ENCODE measurements around the gene KLHL13. TPM values are rescaled to one million over a fixed set of nuclear protein-coding genes. Genes with fewer than 3 reads are reported as not detected.
"Not testable (repeated sequence)": the region's sequence is repeated elsewhere in the genome, so short reads cannot be mapped to it uniquely, and the experiment has no call there.

Gene KLHL13
- total and polyA plus RNA-seq, 2 donors from 2014 or later = 13.8 to 55.4 TPM

DNA sequence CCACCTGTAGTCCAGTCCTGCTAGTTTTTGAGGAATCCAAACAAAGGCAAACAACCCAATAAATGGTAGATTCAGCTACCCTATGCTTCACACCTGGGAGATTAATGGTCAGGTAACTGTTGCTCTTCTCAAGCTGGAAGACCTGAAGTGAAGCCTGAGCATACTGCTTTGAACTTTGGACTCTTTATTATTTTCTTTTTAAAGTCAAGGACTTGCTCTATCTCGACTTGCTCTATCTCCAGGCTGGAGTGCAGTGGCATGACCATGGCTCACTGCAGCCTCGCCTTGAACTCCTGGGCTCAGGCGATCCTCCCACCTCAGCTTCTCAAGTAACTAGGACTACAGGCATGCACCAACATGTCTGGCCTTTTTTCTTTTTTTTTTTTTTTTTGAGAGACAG is 14.7 kb upstream of the KLHL13 start:
- Histone ChIP-seq H3K36me3 (ENCODE audit: control insufficient read depth in 2 of 3, insufficient read depth in 3 of 3, low read length in 3 of 3) (no peaks in the 10 kb centered on the region), H3K4me1 (ENCODE audit: control insufficient read depth in 2 of 3, insufficient read depth in 2 of 3, low read depth in 1 of 3, low read length in 3 of 3) (no peaks in the 10 kb centered on the region), H3K9ac (ENCODE audit: low read length in 3 of 3) (no peak overlapping the region), H3K27me3 (ENCODE audit: control insufficient read depth, insufficient read depth, low read length) (no peaks in the 10 kb centered on the region), H3K4me3 (ENCODE audit: low read length in 3 of 3) (no peak overlapping the region), H3K9me3 (ENCODE audit: control insufficient read depth in 2 of 3, insufficient read depth in 1 of 3, low read length in 3 of 3) (no peaks in the 10 kb centered on the region), H3K27ac (ENCODE audit: low read depth in 2 of 2, low read length in 2 of 2) (no peak overlapping the region)
- DNase-seq (no peak), FAIRE-seq (no peak)
- TF ChIP-seq, protein P1, sequence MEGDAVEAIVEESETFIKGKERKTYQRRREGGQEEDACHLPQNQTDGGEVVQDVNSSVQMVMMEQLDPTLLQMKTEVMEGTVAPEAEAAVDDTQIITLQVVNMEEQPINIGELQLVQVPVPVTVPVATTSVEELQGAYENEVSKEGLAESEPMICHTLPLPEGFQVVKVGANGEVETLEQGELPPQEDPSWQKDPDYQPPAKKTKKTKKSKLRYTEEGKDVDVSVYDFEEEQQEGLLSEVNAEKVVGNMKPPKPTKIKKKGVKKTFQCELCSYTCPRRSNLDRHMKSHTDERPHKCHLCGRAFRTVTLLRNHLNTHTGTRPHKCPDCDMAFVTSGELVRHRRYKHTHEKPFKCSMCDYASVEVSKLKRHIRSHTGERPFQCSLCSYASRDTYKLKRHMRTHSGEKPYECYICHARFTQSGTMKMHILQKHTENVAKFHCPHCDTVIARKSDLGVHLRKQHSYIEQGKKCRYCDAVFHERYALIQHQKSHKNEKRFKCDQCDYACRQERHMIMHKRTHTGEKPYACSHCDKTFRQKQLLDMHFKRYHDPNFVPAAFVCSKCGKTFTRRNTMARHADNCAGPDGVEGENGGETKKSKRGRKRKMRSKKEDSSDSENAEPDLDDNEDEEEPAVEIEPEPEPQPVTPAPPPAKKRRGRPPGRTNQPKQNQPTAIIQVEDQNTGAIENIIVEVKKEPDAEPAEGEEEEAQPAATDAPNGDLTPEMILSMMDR (IDR thresholded peaks at IDR 0.05; ENCODE audit: borderline replicate concordance, extremely low read depth, insufficient read depth) = no peak
- intact Hi-C loops (cut with DNase I) = no loop called here

DNA sequence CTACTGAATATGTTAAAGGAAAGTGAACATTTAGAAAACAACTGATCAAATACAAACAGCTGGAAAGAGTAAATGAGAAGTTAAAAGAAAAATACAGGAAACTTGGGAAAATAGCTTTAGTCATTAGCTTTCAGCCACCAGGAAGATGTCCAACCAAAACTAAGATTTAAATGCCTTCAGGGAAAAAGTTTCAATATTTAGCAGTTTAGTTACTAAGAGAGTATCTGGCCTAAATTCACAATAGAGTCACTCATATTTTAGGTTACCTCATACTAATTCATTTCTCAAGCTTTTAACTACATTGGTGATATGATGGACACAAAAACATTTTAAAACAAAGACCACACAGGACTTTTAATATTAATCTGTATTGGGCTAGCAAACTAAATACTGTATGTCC is 13.1 kb upstream of the KLHL13 start:
- Histone ChIP-seq H3K4me3 (ENCODE audit: low read length in 3 of 3) (no peak overlapping the region), H3K9ac (ENCODE audit: low read length in 3 of 3) (no peak overlapping the region), H3K27me3 (ENCODE audit: control insufficient read depth, insufficient read depth, low read length) (no peaks in the 10 kb centered on the region), H3K4me1 (ENCODE audit: control insufficient read depth in 2 of 3, insufficient read depth in 2 of 3, low read depth in 1 of 3, low read length in 3 of 3) (no peaks in the 10 kb centered on the region), H3K9me3 (ENCODE audit: control insufficient read depth in 2 of 3, insufficient read depth in 1 of 3, low read length in 3 of 3) (no peaks in the 10 kb centered on the region), H3K36me3 (ENCODE audit: control insufficient read depth in 2 of 3, insufficient read depth in 3 of 3, low read length in 3 of 3) (no peaks in the 10 kb centered on the region), H3K27ac (ENCODE audit: low read depth in 2 of 2, low read length in 2 of 2) (no peak overlapping the region)
- DNase-seq (no peak), FAIRE-seq (no peak)
- intact Hi-C loops (cut with DNase I) = no loop called here
- TF ChIP-seq, protein P1 (IDR thresholded peaks at IDR 0.05; ENCODE audit: borderline replicate concordance, extremely low read depth, insufficient read depth) = no peak

DNA sequence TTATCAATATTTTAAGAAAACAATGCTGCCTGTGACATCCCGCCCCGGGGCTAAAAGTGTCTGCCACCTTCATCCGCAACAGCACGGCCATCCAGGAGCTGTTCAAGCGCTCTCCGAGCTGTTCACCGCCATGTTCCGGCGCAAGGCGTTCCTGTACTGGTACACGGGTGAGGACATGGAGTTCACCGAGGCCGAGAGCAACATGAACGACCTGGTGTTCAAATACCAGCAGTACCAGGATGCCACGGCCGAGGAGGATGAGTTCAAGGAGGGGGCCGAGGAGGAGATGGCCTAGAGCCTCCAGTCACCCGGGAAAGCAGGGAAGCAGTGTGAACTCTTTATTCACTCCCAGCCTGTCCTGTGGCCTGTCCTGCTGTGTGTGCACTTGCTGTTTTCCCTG is 12.1 kb upstream of the KLHL13 start:
- Histone ChIP-seq H3K36me3 (ENCODE audit: control insufficient read depth in 2 of 3, insufficient read depth in 3 of 3, low read length in 3 of 3) (no peaks in the 10 kb centered on the region), H3K27ac (ENCODE audit: low read depth in 2 of 2, low read length in 2 of 2) (no peak overlapping the region), H3K4me1 (ENCODE audit: control insufficient read depth in 2 of 3, insufficient read depth in 2 of 3, low read depth in 1 of 3, low read length in 3 of 3) (no peaks in the 10 kb centered on the region), H3K9me3 (ENCODE audit: control insufficient read depth in 2 of 3, insufficient read depth in 1 of 3, low read length in 3 of 3) (no peaks in the 10 kb centered on the region), H3K27me3 (ENCODE audit: control insufficient read depth, insufficient read depth, low read length) (no peaks in the 10 kb centered on the region), H3K9ac (ENCODE audit: low read length in 3 of 3) (no peak overlapping the region), H3K4me3 (ENCODE audit: low read length in 3 of 3) (no peak overlapping the region)
- FAIRE-seq (no peak), DNase-seq (no peak)
- intact Hi-C loops (cut with DNase I) = no loop called here
- TF ChIP-seq, protein P1 (IDR thresholded peaks at IDR 0.05; ENCODE audit: borderline replicate concordance, extremely low read depth, insufficient read depth) = no peak

DNA sequence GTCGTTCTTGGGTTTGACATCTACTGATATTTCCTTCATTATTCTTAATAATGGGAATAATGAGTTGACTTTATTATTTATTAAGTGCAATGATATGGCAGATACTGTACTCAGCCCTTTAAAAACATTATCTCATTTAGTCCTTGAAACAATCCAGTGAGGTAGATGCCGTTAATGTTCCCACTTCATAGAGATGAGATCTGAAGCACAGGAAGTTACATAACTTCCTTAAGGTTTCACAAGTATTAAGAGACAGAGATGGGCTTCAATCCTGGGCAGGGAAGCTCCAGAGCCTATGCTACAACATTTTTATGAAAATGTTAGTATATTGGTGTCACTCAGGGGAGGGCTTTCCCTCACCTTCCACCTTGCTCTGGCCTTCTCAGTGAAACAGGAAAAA is 9.7 kb upstream of the KLHL13 start:
- Histone ChIP-seq H3K36me3 (ENCODE audit: control insufficient read depth in 2 of 3, insufficient read depth in 3 of 3, low read length in 3 of 3) (no peaks in the 10 kb centered on the region), H3K4me1 (ENCODE audit: control insufficient read depth in 2 of 3, insufficient read depth in 2 of 3, low read depth in 1 of 3, low read length in 3 of 3) (no peaks in the 10 kb centered on the region), H3K27ac (ENCODE audit: low read depth in 2 of 2, low read length in 2 of 2) (no peak overlapping the region), H3K27me3 (ENCODE audit: control insufficient read depth, insufficient read depth, low read length) (no peaks in the 10 kb centered on the region), H3K9ac (ENCODE audit: low read length in 3 of 3) (no peak overlapping the region), H3K4me3 (ENCODE audit: low read length in 3 of 3) (no peak overlapping the region), H3K9me3 (ENCODE audit: control insufficient read depth in 2 of 3, insufficient read depth in 1 of 3, low read length in 3 of 3) (no peaks in the 10 kb centered on the region)
- no peak for DNase-seq
- intact Hi-C loops (cut with DNase I) = no loop called here
- TF ChIP-seq, protein P1 (IDR thresholded peaks at IDR 0.05; ENCODE audit: borderline replicate concordance, extremely low read depth, insufficient read depth) = no peak
- FAIRE-seq = no peak

DNA sequence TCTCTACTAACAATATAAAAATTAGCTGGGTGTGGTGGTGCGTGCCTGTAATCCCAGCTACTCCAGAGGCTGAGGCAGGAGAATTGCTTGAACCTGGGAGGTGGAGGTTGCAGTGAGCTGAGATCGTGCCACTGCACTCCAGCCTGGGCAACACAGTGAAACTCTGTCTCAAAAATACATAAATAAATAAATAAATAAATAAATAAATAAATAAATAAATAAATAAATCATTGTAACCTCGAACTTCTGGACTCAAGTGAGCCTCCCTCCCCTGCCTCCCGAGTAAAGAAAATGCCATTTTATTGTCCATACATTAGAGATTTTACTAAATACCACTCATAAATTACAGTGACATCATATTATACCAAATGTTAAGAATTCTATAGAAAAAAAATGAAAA is 7.6 kb upstream of the KLHL13 start:
- H3K4me1 ChIP-seq (ENCODE audit: control insufficient read depth in 2 of 3, insufficient read depth in 2 of 3, low read depth in 1 of 3, low read length in 3 of 3); FAIRE-seq; H3K36me3 ChIP-seq (ENCODE audit: control insufficient read depth in 2 of 3, insufficient read depth in 3 of 3, low read length in 3 of 3); H3K4me3 ChIP-seq (ENCODE audit: low read length in 3 of 3); H3K9ac ChIP-seq (ENCODE audit: low read length in 3 of 3); H3K9me3 ChIP-seq (ENCODE audit: control insufficient read depth in 2 of 3, insufficient read depth in 1 of 3, low read length in 3 of 3); H3K27ac ChIP-seq (ENCODE audit: low read depth in 2 of 2, low read length in 2 of 2); intact Hi-C loops (cut with DNase I); H3K27me3 ChIP-seq (ENCODE audit: control insufficient read depth, insufficient read depth, low read length); DNase-seq: not testable (repeated sequence)
